ENCODE data around the gene CDH20.
"Not testable (repeated sequence)": the region's sequence is repeated elsewhere in the genome, so short reads cannot be mapped to it uniquely, and the experiment has no call there.

Gene CDH20

GRCh38 chr18:61350578-61350977, 17.3 kb downstream of the CDH20 start:
- no peak for DNase-seq

GRCh38 chr18:61352059-61352458, 18.8 kb downstream of the CDH20 start:
- DNase-seq = no peak

- no peak for DNase-seq
These were observed 19.4 kb downstream of the CDH20 start for GRCh38 chr18:61352611-61353010.

GRCh38 chr18:61360404-61361383, 27.5 kb downstream of the CDH20 start:
- DNase-seq = no peak

GRCh38 chr18:61362511-61362910, 29.3 kb downstream of the CDH20 start:
- no peak for DNase-seq

- DNase-seq = no peak
These were observed 31.7 kb downstream of the CDH20 start for GRCh38 chr18:61364953-61365352.

GRCh38 chr18:61368001-61368400, 34.8 kb downstream of the CDH20 start:
- no peak for DNase-seq

DNA sequence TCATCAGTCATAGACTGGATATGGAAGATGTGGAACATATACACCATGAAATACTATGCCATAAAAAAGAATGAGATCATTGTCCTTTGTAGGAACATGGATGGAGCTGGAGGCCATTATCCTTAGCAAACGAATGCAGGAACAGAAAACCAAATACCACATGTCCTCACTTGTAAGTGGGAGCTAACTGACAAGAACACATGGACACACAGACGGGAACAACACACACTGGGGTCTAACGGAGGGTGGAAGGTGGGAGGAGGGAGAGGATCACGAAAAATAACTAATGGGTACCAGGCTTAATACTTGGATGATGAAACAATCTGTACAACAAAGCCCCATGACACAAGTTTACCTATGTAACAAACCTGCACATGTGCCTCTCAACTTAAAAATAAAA, 36.4 kb downstream of the CDH20 start:
- not testable (repeated sequence) for DNase-seq

GRCh38 chr18:61371111-61371510, 37.9 kb downstream of the CDH20 start:
- no peak for DNase-seq

DNA sequence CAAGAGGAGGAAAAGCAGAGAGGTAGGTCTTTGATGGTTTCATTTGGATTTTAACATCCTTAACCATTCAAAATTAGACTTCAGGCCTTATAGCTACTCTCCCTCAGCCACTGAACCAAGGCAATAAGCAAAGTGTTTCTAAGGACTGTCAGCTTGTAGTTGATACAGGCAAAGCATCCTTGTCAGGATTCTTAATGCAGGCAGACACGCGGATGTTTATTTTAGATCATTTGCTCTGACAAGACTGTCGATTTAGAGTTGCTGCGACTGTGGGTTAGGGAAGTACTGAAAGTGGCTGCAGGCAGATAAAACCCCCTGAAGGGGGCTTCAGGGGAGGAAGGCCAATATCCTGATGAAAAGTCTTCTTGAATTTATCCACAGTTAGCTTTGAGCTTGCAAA, 46.6 kb downstream of the CDH20 start:
- no peak for DNase-seq

- no peak for DNase-seq
These were observed 54.8 kb downstream of the CDH20 start for GRCh38 chr18:61388010-61388409.

DNA sequence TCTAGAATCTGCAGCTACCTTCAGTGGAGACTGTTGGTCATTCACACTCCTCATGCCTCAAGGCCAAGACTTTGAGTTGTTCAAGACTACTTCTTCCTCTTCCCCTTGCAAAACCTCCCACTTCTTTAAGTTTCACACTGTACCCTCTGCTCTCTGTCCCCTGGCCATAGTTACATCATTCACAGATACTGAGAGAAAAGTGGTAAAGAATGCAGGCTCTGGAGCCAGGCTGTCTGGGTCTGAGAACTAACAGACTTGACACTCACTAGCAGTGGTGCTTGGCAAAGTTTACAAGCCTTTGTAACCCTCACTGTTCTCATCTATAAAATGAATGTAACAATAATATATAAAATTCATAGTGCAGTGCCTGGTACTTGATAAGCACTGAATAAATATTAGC, 61.8 kb downstream of the CDH20 start:
- no peak for DNase-seq

GRCh38 chr18:61397222-61397621, 64.0 kb downstream of the CDH20 start:
- no peak for DNase-seq

DNA sequence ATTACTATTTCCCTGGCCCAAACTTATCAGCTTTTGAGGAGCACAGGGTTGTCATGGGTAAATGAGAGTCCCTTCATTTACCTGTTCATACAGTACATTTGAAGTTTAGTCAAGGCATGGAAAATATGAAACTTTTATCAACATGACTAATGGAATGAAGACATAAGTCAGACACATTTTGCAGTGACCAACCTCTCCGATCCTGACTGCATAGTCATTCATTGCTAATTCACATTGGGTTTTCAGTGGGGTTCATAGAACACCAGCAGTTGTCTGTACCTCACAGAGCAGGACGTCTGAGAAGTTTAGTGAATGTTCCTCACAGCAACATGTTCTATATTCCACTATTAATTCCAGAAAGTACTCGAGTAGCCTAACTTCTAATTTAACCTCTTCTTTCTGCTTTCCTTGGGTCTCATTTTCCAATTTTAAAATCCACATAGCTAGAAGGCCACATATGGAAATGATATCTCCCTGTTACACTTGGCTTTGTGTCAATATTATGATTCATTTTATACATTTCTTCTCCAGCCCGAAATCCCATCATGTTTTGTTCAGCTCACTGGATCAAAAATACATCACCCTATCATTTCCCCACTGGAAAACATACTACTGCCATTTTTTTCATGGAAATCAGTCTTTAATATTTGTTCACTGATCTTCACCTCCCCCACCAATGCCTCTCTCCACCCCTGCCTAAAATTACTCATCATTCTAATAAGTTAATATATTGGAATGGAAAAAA, 65.9 kb downstream of the CDH20 start:
- no peak for DNase-seq

DNA sequence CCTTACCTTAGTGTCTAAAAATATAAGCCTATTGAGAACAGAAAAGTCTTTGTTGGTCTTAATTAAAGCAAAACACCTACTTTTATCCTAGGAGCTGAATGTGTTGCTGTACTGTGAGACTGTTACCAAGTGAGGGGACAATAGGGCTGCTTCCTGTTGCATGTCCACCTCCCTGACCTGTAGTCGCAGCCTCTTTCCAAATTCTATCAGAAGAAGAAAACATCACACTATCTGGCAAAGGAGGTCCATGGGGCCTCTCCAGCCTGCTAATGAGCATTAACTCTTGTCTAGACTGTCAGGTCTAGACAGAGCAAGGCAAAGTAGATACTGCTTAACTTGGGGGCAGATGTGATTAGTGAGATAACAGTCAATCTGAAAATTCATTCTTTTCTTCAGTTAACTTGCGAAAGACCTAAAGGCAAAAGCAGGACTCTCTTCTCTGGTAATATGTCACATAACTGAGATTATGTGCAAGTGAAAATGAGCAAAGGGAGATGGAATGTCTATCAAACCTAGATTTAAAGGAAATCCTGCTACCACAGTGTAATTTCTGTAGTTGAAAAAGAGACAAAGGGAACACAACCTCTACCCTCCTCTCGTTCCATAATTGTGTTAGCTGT, 66.9 kb downstream of the CDH20 start:
- DNase-seq = no peak

DNA sequence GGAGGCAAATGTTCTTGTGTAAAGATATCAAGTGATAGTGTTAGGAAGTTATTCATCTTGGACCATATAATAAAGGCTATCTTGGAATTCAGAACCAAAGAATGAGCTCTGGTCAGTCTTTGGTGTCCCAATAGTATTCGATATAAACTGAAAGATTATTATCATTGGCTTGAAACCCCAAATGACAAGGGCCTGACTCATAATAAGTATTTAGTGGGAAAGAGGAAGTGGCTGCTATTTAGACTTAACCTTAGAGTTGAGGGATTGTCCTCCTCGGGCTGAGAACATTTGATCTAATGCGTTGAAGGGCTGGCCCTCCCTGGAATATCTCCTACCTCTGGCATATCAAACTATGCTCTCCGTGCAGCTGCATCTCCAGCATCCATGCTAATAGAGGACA, 67.5 kb downstream of the CDH20 start:
- no peak for DNase-seq

DNA sequence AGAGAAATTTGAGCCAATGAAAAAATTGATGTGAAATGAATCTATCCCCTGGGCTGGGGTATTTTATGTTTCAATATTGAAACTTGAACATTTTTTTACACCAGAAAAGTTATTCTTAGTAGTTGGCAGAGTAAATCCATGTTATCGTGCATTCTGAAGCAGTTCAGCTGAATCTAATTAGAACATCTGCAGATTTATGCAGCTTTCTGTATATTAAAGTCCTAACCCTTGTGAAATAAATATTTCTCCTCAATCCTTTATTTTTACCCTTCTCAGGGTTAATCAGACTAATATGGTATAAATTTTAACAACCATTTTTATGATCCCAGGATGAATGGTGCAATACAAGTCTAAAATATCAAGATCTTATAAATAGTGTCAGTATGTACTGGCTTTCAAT, 69.5 kb downstream of the CDH20 start:
- no peak for DNase-seq

GRCh38 chr18:61413396-61413795, 80.2 kb downstream of the CDH20 start:
- DNase-seq = no peak

GRCh38 chr18:61414086-61414485, 80.9 kb downstream of the CDH20 start:
- DNase-seq = no peak

- DNase-seq = no peak
These were observed 86.5 kb downstream of the CDH20 start for GRCh38 chr18:61419763-61420162.

- DNase-seq = no peak
These were observed 87.1 kb downstream of the CDH20 start for GRCh38 chr18:61420218-61420885.

DNA sequence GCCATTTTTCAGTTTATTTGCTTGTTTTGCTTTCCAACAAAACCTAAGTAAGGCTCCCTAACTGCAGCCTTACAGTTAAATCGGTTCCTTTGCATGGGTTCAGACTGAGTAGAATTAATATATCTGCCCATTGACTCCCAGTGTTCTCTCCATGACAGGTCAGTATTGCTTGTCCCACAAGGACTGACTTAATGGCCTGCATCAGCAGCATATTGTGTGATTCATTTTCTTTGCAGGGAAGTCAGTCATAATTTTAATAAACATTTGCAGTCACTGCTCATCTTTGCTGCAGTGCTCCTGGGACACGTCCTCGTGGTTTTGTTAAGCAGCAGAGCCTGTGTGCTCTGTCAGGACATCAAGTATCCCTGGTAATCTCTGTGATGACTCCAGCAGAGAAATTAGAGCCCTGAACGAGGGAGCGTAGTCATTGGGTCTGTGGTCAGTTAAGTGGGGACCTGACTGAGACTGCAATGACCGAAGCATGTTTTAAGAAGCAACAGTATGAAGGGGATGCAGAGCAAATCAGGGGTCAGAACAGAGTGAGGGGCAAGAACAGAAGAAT, 93.3 kb downstream of the CDH20 start:
- no peak for DNase-seq

DNA sequence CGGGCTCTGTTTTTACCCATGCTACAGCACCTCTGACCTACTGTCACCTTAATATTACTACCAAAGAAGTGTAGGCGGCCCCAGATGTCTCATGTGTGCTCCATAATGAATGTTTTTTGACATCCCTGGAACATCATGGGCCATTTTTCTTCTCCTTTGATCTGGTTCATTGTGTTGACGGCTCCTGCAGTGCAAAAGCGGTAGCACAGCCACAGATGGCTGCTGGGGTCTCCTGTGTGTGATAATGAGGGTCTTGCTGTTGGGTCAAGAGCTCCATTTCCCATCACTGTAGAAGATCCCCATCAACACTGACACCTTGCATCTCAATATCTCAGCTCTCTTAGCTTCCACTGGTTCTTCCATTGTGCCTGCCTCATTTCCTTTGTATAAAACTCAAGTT, 95.0 kb downstream of the CDH20 start:
- DNase-seq = no peak

All from CD4-positive, alpha-beta T cell treated with Interleukin-4 for 1 hour (primary cell).